OCI-LY3 (cell line): Measurements from ENCODE around the gene DNHD1.

Experiments
- H2AFZ ChIP-seq: fragments of 200-600, 300-600 bp; shearing (Covaris generic); 2 replicates; pipeline ENCODE4 v1.6.0; 2014; ENCODE audit warnings: antibody characterized with exemption, low read depth, low read length
- H3K27ac ChIP-seq: fragments of 200-600, 300-600 bp; sonication (generic); 2 replicates; pipeline ENCODE4 v1.5.1; 2014; ENCODE audit warnings: mild to moderate bottlenecking, low read length, moderate library complexity, mixed read lengths
- H3K27me3 ChIP-seq: fragments of 200-600, 300-600 bp; sonication (generic); 2 replicates; pipeline ENCODE4 v1.6.1; 2014; ENCODE audit warnings: low read depth, low read length, mixed read lengths
- H3K36me3 ChIP-seq: fragments of 200-600, 300-600 bp; sonication (generic); replicated peaks from 2 replicates; pipeline ENCODE3; 2014; ENCODE audit warnings: low read depth, low read length, mixed read lengths
- H3K4me1 ChIP-seq: fragments of 300-600, 200-600 bp; sonication (generic); 2 replicates; pipeline ENCODE4 v1.6.1; 2014; ENCODE audit warnings: low read length, mixed read lengths
- H3K4me2 ChIP-seq: fragments of 200-600, 300-600 bp; sonication (generic); 2 replicates; pipeline ENCODE4 v1.6.1; 2014; ENCODE audit warnings: low read length, mixed read lengths
- H3K4me3 ChIP-seq: fragments of 300-600, 200-600 bp; sonication (generic); 2 replicates; pipeline ENCODE4 v1.5.1; 2014; ENCODE audit warnings: antibody characterized with exemption, mild to moderate bottlenecking, low read length, moderate library complexity
- H3K79me2 ChIP-seq: fragments of 300-600, 200-600 bp; shearing (Covaris generic); 2 replicates; pipeline ENCODE4 v1.6.1; 2014; ENCODE audit warnings: mild to moderate bottlenecking, low read length, mixed read lengths
- H3K9ac ChIP-seq: fragments of 300-600, 200-600 bp; shearing (Covaris generic); 2 replicates; pipeline ENCODE4 v1.6.0; 2014; ENCODE audit warnings: mild to moderate bottlenecking, low read length, moderate library complexity
- H3K9me3 ChIP-seq: fragments of 200-600, 300-600 bp; shearing (Covaris generic); 2 replicates; pipeline ENCODE4 v1.6.1; 2014; ENCODE audit warnings: low read length, mixed read lengths; ENCODE audit not compliant: insufficient read depth
- H4K20me1 ChIP-seq: fragments of 200-600, 300-600 bp; sonication (generic); 2 replicates; pipeline ENCODE4 v1.6.1; 2016; ENCODE audit warnings: low read length, mixed read lengths; ENCODE audit not compliant: insufficient read depth
- EZH2phosphoT487 ChIP-seq: fragments of 200-600 bp; shearing (Covaris generic); IDR thresholded peaks from 2 replicates; pipeline ENCODE4 v1.6.1; 2018; ENCODE audit warnings: antibody characterized with exemption, mixed run types, low read depth
- TF ChIP-seq, protein P1 (sequence below): fragments of 200-600, 300-600 bp; sonication (generic); IDR thresholded peaks from 2 replicates; pipeline ENCODE4 v1.5.1; 2014; ENCODE audit warnings: antibody characterized with exemption, low read length, low read depth

DNHD1 gene

DNA sequence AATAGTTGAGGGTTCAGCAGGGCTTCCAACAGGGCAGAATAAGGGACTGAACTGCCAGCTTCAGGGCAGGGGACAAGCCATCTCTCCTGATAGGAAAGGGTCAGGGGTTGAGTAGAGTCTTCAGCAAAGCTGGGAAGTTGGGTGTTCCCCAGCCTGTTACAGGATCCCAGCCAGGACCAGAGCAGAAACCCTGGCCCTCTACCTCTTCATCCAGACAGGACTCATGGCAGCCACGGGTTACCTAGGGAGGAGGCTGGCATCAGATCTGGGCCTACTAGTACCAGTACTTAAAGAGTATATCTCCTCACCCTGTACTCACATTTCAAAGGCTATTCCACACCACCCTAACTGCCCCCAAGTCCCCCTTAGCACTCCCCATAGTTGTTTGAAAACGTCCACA lies 117.4 kb downstream of the DNHD1 start:
- Histone ChIP-seq H3K9ac (no peak overlapping the region), H3K79me2 (peaks cover 17% of the 10 kb centered on the region), H3K27me3 (no peaks in the 10 kb centered on the region), H3K4me3 (no peak overlapping the region), H2AFZ (no peak overlapping the region), H3K9me3 (no peaks in the 10 kb centered on the region), H3K36me3 (peaks cover 29% of the 10 kb centered on the region), H3K4me1 (peaks cover 27% of the 10 kb centered on the region), H3K4me2 (no peak overlapping the region), H3K27ac (no peak overlapping the region), H4K20me1 (no peaks in the 10 kb centered on the region)
- TF ChIP-seq EZH2phosphoT487, result no peak
- TF ChIP-seq, protein P1, sequence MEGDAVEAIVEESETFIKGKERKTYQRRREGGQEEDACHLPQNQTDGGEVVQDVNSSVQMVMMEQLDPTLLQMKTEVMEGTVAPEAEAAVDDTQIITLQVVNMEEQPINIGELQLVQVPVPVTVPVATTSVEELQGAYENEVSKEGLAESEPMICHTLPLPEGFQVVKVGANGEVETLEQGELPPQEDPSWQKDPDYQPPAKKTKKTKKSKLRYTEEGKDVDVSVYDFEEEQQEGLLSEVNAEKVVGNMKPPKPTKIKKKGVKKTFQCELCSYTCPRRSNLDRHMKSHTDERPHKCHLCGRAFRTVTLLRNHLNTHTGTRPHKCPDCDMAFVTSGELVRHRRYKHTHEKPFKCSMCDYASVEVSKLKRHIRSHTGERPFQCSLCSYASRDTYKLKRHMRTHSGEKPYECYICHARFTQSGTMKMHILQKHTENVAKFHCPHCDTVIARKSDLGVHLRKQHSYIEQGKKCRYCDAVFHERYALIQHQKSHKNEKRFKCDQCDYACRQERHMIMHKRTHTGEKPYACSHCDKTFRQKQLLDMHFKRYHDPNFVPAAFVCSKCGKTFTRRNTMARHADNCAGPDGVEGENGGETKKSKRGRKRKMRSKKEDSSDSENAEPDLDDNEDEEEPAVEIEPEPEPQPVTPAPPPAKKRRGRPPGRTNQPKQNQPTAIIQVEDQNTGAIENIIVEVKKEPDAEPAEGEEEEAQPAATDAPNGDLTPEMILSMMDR, result no peak

DNA sequence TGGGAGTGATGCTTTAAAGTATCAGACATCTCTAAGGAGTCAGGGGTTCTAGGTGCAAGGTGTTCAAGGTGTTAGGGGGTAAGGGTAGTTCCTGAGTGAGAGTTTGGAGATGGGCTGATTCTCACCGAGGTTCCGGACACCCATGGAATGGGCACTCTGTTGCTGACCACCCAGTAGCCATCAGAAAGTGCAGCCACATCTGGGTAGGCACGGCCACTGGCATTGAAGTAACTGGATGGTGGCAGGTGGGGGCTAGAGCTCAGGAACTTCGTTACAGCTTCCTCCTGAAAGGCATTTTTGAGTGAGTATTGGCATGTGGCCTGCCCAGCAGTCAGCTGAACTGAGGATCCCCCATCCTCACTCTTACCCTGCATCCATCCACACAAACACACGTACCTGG lies 118.0 kb downstream of the DNHD1 start:
- H3K36me3 ChIP-seq, result peaks cover 23% of the 10 kb centered on the region
- no peak overlapping the region for H3K4me3 ChIP-seq
- no peak overlapping the region for H2AFZ ChIP-seq
- H3K79me2 ChIP-seq, result peaks cover 17% of the 10 kb centered on the region
- TF ChIP-seq, protein P1, result no peak
- TF ChIP-seq EZH2phosphoT487, result no peak
- H3K4me1 ChIP-seq, result peaks cover 32% of the 10 kb centered on the region
- H3K4me2 ChIP-seq, result no peak overlapping the region
- H3K27me3 ChIP-seq, result no peaks in the 10 kb centered on the region
- no peak overlapping the region for H3K27ac ChIP-seq
- H3K9ac ChIP-seq, result no peak overlapping the region
- no peaks in the 10 kb centered on the region for H3K9me3 ChIP-seq
- H4K20me1 ChIP-seq, result no peaks in the 10 kb centered on the region

DNA sequence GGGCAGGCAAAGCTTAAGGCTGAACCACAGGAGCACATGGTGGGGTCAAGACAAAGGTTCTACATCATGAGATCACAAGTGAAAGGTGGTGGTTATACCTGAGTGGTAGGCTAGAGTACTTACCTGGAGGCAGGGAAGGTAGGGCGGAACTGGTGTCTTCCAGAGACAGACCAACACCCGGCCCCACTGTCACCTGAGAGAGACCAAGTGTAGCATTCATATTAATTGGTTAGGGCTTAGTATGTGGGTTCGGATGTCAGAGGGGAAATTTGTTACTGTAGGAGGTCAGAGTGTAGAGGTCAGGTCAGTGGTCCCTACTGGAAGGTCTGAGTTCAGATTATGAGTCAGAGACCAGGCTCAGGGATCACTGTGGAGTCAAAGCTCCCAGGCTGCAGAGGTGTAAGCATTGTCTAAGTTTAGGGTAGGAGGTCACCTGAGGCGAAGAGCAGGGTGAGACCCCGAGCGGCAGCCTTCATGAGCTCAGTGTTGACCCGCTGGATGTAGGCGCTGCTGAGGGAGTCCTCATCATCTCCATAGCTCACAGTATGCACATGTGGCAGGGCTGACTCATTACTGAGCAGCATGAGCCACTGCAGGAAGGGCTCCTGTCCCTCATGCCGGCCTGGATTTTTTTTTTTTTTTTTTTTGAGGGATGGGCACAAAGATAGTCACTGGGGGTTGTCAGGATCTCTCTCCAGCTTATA lies 119.0 kb downstream of the DNHD1 start:
- no peak overlapping the region for H3K27ac ChIP-seq
- no peak overlapping the region for H3K9ac ChIP-seq
- H3K27me3 ChIP-seq, result no peaks in the 10 kb centered on the region
- H3K9me3 ChIP-seq, result no peaks in the 10 kb centered on the region
- no peak overlapping the region for H3K4me2 ChIP-seq
- H3K4me3 ChIP-seq, result no peak overlapping the region
- H3K79me2 ChIP-seq, result peaks cover 12% of the 10 kb centered on the region
- H3K4me1 ChIP-seq, result peaks cover 29% of the 10 kb centered on the region
- H4K20me1 ChIP-seq, result no peaks in the 10 kb centered on the region
- no peak overlapping the region for H2AFZ ChIP-seq
- TF ChIP-seq, protein P1, result no peak
- no peak for TF ChIP-seq EZH2phosphoT487
- peaks cover 13% of the 10 kb centered on the region for H3K36me3 ChIP-seq

DNA sequence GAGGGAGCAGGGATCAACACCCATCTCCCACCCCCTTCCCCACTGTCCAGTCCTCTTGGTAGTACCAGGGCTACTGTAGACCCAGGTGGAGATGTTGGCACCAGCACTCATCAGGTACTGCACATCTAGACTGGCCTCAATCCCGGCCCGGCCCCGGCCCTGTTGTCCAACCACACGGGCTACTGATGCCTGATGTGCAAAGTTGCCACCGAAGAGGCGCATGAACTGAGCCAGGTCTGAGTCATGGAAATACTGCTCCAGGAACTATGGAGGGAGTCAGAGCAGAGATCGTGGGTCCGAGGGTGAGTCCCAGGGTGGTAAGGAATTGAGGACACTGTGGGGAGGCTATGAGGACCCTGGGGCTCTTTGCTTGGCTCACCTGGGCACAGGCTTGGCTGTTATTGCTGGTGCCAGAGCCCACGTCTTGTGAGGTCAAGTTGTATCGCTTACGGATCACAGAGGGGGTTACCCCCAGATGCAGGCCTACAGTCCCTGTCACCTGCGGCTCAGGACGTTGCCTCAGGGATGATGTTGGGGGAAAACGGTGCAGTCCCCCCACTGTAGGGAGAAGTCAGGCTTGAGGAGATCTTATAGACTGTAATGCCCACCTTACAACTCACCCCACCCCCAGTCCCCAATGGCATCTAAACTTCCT lies 119.6 kb downstream of the DNHD1 start:
- H3K4me1 ChIP-seq, result peaks cover 26% of the 10 kb centered on the region
- H3K27me3 ChIP-seq, result no peaks in the 10 kb centered on the region
- H3K27ac ChIP-seq, result no peak overlapping the region
- no peaks in the 10 kb centered on the region for H4K20me1 ChIP-seq
- H3K9me3 ChIP-seq, result no peaks in the 10 kb centered on the region
- no peak overlapping the region for H3K4me2 ChIP-seq
- H3K9ac ChIP-seq, result no peak overlapping the region
- TF ChIP-seq, protein P1, result no peak
- no peak for TF ChIP-seq EZH2phosphoT487
- peaks cover 7% of the 10 kb centered on the region for H3K36me3 ChIP-seq
- peaks cover 5% of the 10 kb centered on the region for H3K79me2 ChIP-seq
- no peak overlapping the region for H3K4me3 ChIP-seq
- H2AFZ ChIP-seq, result no peak overlapping the region
